ENCODE measurements around the gene CAMTA1.

CAMTA1 gene

DNA sequence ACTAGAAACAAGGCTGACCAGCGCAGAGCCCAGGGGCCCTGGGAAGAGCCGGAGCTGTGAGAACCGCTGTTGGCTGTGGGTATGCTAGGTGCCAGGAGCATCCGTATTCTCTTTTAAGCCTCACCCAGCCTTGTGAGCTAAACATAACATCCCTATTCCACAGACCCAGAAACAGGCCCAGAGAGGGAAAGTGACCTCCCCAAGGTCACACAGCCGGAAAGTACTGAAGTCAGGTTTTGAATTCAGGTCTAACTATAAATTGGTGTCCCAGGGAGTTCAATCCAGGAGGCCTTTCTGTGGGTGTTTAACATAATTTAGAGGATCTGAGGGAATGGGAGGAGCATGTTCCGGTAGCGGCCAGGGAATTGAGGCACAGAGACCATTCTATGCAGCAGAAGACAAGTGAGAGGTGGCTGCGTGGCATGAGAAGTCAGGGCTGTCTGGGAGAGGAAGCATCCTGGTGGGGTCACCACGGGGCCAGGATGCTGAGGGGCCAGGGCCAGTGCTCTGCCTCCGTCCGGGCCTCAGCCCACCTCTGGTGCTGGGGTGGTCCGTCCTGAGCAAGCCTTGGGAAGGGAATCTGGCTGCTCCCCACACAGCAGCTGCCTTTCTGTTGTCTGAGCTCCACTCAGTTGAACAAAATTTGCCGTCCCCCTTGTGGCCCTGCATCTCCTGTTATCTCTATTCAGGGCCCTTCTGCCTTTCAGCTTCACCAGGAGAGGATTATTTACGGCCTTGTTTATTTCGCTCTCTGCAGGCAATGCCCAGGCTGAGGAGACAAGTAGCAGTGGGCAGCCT is 647.0 kb downstream of the CAMTA1 start:
- Histone ChIP-seq H3K4me3 (ENCODE audit: low read depth in 1 of 5, low read length in 5 of 5) (no peak overlapping the region), H3K27me3 (ENCODE audit: control insufficient read depth in 5 of 5, insufficient read depth in 4 of 5, low read length in 5 of 5) (peaks cover 0 to 16% (median 5%) of the 10 kb centered on the region in 5 donors), H3K4me1 (ENCODE audit: control insufficient read depth in 5 of 5, insufficient read depth in 5 of 5, low read length in 5 of 5) (peaks cover 0 to 5% (median 0%) of the 10 kb centered on the region in 5 donors)

DNA sequence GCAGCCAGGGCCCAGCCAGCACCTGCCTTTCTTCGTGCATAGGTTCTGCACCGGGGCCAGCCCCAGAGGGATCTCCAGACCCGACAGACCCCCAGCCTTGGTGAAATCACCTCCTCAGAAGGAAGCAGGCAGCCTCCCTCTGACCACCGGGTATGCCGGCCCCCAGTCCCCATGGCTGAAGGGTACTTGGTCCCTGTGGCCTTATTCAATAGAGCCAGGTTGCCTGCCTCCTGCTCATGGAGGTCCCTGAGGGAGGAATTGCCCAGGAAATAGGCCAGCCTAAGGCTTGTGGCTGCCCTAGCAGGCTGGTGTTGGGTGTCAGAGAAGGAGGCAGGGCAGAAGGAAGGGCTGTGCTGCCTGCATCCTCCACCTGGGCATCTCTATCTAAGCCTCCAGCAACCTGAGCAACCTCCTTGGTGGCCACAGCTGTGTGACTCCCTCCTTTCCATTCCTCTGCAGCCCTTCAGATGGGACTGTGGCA is 647.7 kb downstream of the CAMTA1 start:
- Histone ChIP-seq H3K36me3 (ENCODE audit: control insufficient read depth in 5 of 5, insufficient read depth in 5 of 5, low read length in 5 of 5) (no peaks in the 10 kb centered on the region), H3K27me3 (ENCODE audit: control insufficient read depth in 5 of 5, insufficient read depth in 4 of 5, low read length in 5 of 5) (peaks cover 0 to 16% (median 5%) of the 10 kb centered on the region in 5 donors), H3K9me3 (ENCODE audit: control insufficient read depth in 5 of 5, low read length in 5 of 5) (peaks cover 0 to 7% (median 0%) of the 10 kb centered on the region in 5 donors)

More for the DNA sequence above, 647.0 kb downstream of the CAMTA1 start:
- Histone ChIP-seq H3K9ac (ENCODE audit: low read length in 5 of 5) (no peak overlapping the region), H3K9me3 (ENCODE audit: control insufficient read depth in 5 of 5, low read length in 5 of 5) (peaks cover 0 to 7% (median 0%) of the 10 kb centered on the region in 5 donors), H3K27ac (ENCODE audit: low read depth, low read length) (no peak overlapping the region), H3K36me3 (ENCODE audit: control insufficient read depth in 5 of 5, insufficient read depth in 5 of 5, low read length in 5 of 5) (no peaks in the 10 kb centered on the region)

DNA sequence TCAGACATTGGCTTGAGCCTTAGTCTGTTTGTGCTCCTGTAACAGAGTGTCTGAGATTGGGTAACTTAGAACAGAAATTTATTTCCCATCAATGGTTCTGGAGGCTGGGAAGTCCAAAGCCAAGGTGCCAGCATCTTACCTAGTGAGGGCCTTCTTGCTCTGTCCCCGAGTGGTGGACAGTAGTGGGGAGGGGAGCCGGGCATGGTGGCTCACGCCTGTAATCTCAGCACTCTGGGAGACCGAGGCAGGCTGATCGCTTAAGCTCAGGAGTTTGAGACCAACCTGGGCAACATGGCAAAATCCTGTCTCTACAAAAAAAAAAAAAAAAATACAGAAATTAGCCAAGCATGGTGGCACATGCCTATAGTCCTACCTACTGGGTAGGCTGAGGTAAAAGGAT is 649.3 kb downstream of the CAMTA1 start:
- Histone ChIP-seq H3K9me3 (ENCODE audit: control insufficient read depth in 5 of 5, low read length in 5 of 5) (peaks cover 0 to 7% (median 0%) of the 10 kb centered on the region in 5 donors), H3K27ac (ENCODE audit: low read depth, low read length) (no peak overlapping the region), H3K4me3 (ENCODE audit: low read depth in 1 of 5, low read length in 5 of 5) (no peak overlapping the region), H3K9ac (ENCODE audit: low read length in 5 of 5) (no peak overlapping the region), H3K27me3 (ENCODE audit: control insufficient read depth in 5 of 5, insufficient read depth in 4 of 5, low read length in 5 of 5) (peaks cover 0 to 11% (median 2%) of the 10 kb centered on the region in 5 donors), H3K36me3 (ENCODE audit: control insufficient read depth in 5 of 5, insufficient read depth in 5 of 5, low read length in 5 of 5) (no peaks in the 10 kb centered on the region), H3K4me1 (ENCODE audit: control insufficient read depth in 5 of 5, insufficient read depth in 5 of 5, low read length in 5 of 5) (no peaks in the 10 kb centered on the region)

More for the DNA sequence above, 647.7 kb downstream of the CAMTA1 start:
- Histone ChIP-seq H3K27ac (ENCODE audit: low read depth, low read length) (no peak overlapping the region), H3K9ac (ENCODE audit: low read length in 5 of 5) (no peak overlapping the region), H3K4me1 (ENCODE audit: control insufficient read depth in 5 of 5, insufficient read depth in 5 of 5, low read length in 5 of 5) (peaks cover 0 to 1% (median 0%) of the 10 kb centered on the region in 5 donors), H3K4me3 (ENCODE audit: low read depth in 1 of 5, low read length in 5 of 5) (no peak overlapping the region)

DNA sequence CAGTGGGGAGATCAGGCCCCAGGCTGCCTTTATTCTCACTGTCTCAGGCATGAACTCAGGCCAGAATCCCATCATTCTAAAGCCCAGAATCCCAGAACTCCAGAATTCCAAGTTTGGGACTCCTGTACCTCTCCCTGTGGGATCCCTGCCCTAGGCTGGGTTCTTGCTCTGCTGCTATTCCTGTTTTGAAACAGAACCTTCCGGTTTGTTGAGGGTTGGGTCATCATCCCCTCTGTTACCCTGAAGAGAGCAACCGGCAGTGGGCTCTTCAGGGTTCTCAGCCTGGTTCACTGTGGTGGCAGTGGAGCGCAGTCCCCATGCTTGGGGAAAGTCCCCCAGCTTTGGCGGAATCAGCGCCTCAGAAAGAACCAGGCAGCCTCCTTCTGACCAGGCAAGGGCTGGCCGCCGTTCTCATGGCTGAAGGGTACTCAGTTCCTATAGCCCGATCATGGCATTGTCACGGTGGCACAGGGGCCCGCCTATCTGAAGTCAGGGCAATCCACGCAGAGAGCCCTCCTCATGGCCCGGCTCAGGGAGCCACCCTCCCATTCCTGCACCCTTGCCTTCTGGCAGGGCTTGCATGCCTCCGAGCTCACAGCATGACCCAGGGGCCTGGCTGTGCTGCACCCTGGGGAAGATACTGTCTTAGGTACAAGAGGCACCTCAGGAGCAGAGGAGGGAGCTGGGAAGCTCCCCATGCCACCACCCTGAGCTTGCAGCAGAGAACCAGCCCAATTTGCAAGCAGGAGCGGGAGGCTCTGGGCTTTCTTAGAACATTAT is 650.2 kb downstream of the CAMTA1 start:
- Histone ChIP-seq H3K36me3 (ENCODE audit: control insufficient read depth in 5 of 5, insufficient read depth in 5 of 5, low read length in 5 of 5) (no peaks in the 10 kb centered on the region), H3K9me3 (ENCODE audit: control insufficient read depth in 5 of 5, low read length in 5 of 5) (peaks cover 0 to 3% (median 0%) of the 10 kb centered on the region in 5 donors), H3K27me3 (ENCODE audit: control insufficient read depth in 5 of 5, insufficient read depth in 4 of 5, low read length in 5 of 5) (peaks cover 0 to 11% (median 2%) of the 10 kb centered on the region in 5 donors), H3K9ac (ENCODE audit: low read length in 5 of 5) (no peak overlapping the region), H3K27ac (ENCODE audit: low read depth, low read length) (no peak overlapping the region), H3K4me3 (ENCODE audit: low read depth in 1 of 5, low read length in 5 of 5) (no peak overlapping the region), H3K4me1 (ENCODE audit: control insufficient read depth in 5 of 5, insufficient read depth in 5 of 5, low read length in 5 of 5) (no peaks in the 10 kb centered on the region)

DNA sequence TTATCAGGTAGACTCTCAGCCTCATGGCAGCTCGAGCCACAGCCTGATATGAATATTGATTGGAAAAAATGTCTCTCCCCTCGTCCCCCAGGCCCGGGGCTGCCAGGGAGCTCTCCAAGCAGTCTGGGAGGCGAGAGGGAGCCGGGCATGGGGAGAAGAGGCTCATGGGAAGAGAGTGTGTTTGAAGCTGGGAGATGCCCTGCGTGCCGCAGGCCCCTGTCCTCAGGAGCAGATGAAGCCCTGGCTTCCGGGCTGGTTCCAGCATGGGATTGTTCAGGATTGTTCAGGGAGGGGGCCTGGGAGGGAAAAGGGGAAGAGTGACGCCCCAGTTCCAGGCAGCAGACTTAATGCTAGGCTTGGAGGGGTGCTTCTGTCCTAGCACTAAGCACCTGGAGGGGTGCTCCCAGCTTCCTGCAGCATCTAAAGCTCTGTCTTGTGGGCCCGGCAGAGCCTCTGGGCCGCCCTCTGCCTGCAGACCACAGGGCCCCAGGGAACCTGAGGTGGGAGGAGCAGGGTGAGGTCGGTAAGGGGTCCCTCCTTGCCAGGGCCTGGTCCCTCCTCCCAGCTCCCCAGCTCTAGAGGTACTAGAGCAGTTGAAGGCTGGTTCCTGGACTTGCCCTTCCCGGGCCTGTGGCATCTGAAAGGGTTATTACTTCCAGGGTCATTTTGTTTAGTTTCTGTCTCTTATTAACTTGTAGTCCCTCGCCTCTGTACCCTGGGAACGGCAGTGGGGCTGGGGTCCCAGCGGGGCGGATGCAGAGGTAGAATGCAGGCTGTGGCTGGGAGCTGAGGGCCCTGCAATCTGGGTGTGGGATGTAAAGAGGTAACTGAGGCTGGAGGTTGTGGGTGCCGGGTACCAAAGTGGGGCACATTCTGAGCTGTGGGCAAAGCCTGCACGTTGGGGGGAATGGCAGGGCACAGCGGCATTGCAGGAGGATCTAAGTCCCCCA is 651.1 kb downstream of the CAMTA1 start:
- peaks cover 0 to 10% (median 2%) of the 10 kb centered on the region in 5 donors for H3K27me3 ChIP-seq (ENCODE audit: control insufficient read depth in 5 of 5, insufficient read depth in 4 of 5, low read length in 5 of 5)
- H3K9ac ChIP-seq (ENCODE audit: low read length in 5 of 5), result no peak overlapping the region
- H3K4me1 ChIP-seq (ENCODE audit: control insufficient read depth in 5 of 5, insufficient read depth in 5 of 5, low read length in 5 of 5), result peaks cover 0 to 6% (median 0%) of the 10 kb centered on the region in 5 donors
- peaks cover 0 to 3% (median 0%) of the 10 kb centered on the region in 5 donors for H3K9me3 ChIP-seq (ENCODE audit: control insufficient read depth in 5 of 5, low read length in 5 of 5)
- no peak overlapping the region for H3K27ac ChIP-seq (ENCODE audit: low read depth, low read length)
- no peaks in the 10 kb centered on the region for H3K36me3 ChIP-seq (ENCODE audit: control insufficient read depth in 5 of 5, insufficient read depth in 5 of 5, low read length in 5 of 5)
- H3K4me3 ChIP-seq (ENCODE audit: low read depth in 1 of 5, low read length in 5 of 5), result no peak overlapping the region

DNA sequence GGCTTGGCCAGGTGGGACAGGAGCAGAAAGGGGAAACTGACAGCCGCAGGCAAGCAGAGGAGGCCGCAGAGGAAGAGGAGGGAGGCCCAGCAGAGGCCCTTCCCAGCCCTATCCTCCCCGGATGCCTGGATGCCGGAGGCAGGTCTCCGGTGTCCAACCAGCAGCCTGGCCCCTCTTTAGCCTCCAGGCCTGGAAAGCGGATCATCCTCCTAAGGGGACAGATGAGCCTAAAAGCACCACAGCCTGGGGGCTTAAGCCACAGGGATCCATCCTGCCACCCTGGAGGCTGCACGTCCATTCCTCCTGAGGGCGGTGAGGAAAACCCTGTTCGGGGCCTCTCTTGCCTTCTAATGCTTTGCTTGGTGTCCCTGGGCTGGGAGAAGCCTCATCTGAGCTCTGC is 651.8 kb downstream of the CAMTA1 start:
- Histone ChIP-seq H3K9me3 (ENCODE audit: control insufficient read depth in 5 of 5, low read length in 5 of 5) (peaks cover 0 to 3% (median 0%) of the 10 kb centered on the region in 5 donors), H3K9ac (ENCODE audit: low read length in 5 of 5) (no peak overlapping the region), H3K4me1 (ENCODE audit: control insufficient read depth in 5 of 5, insufficient read depth in 5 of 5, low read length in 5 of 5) (peaks cover 0 to 11% (median 0%) of the 10 kb centered on the region in 5 donors), H3K27ac (ENCODE audit: low read depth, low read length) (no peak overlapping the region), H3K36me3 (ENCODE audit: control insufficient read depth in 5 of 5, insufficient read depth in 5 of 5, low read length in 5 of 5) (no peaks in the 10 kb centered on the region), H3K27me3 (ENCODE audit: control insufficient read depth in 5 of 5, insufficient read depth in 4 of 5, low read length in 5 of 5) (peaks cover 0 to 6% (median 2%) of the 10 kb centered on the region in 5 donors), H3K4me3 (ENCODE audit: low read depth in 1 of 5, low read length in 5 of 5) (no peak overlapping the region)

DNA sequence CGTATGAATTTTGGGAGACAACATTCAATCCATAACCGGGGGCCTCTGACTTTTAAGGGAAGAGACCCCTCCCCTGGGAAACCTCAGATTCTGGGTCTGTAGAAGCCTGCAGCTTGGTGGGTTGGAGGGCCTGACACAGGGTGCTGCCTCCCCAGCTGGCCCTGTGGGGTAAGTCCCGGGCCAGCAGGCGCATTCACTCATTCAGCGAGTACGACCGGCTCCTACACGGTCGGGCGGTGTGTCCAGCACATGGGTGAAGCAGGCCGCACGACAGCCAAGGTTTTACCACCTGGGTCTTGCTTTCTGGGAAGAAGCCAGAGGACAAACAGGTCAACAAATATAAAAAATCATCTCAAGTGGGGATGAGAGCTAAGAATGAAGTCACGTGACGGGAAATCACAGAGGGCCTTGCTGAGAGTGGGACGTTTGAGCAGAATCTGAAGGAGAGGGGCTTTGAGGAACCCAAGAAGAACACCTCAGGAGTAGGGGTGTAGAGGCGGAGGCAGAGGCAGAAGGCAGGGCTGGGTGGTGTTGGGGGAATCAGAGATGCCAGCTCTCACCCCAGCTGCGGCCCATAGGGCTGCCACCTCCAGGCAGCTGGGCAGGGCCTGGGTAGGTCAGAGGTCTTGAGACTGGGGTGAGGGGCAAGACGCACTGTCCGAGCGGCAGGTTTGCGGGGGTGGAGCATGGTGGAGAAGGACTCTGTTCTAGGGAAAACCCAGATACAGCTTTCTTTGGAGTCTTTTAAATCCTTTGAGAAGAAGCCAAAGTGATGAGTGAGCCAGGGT is 652.5 kb downstream of the CAMTA1 start:
- no peaks in the 10 kb centered on the region for H3K36me3 ChIP-seq (ENCODE audit: control insufficient read depth in 5 of 5, insufficient read depth in 5 of 5, low read length in 5 of 5)
- H3K4me1 ChIP-seq (ENCODE audit: control insufficient read depth in 5 of 5, insufficient read depth in 5 of 5, low read length in 5 of 5), result peaks cover 0 to 11% (median 0%) of the 10 kb centered on the region in 5 donors
- peaks cover 0 to 3% (median 0%) of the 10 kb centered on the region in 5 donors for H3K9me3 ChIP-seq (ENCODE audit: control insufficient read depth in 5 of 5, low read length in 5 of 5)
- H3K4me3 ChIP-seq (ENCODE audit: low read depth in 1 of 5, low read length in 5 of 5), result no peak overlapping the region
- H3K9ac ChIP-seq (ENCODE audit: low read length in 5 of 5), result no peak overlapping the region
- H3K27me3 ChIP-seq (ENCODE audit: control insufficient read depth in 5 of 5, insufficient read depth in 4 of 5, low read length in 5 of 5), result peaks cover 0 to 4% (median 2%) of the 10 kb centered on the region in 5 donors
- no peak overlapping the region for H3K27ac ChIP-seq (ENCODE audit: low read depth, low read length)

DNA sequence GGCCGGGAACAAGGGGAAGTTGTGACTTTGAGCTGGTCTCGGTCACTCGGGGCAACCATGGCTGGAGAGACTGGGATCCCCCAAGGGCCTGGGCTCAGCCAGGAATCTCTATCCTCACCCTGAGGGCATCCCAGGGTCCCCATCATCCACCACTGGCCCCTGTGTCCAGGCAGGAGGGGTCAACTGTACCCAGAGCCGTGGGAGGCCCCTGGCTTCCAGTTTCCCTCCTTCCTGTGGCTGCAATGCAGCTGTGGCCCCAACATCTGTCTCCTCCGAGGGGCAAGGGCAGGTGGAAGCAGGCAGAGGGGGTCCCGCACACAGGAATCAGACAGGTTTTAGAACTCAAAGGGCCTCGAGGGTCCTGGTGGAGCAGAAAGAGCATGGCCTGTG is 653.1 kb downstream of the CAMTA1 start:
- Histone ChIP-seq H3K4me1 (ENCODE audit: control insufficient read depth in 5 of 5, insufficient read depth in 5 of 5, low read length in 5 of 5) (peaks cover 0 to 11% (median 0%) of the 10 kb centered on the region in 5 donors), H3K9ac (ENCODE audit: low read length in 5 of 5) (no peak overlapping the region), H3K27ac (ENCODE audit: low read depth, low read length) (no peak overlapping the region), H3K36me3 (ENCODE audit: control insufficient read depth in 5 of 5, insufficient read depth in 5 of 5, low read length in 5 of 5) (no peaks in the 10 kb centered on the region), H3K27me3 (ENCODE audit: control insufficient read depth in 5 of 5, insufficient read depth in 4 of 5, low read length in 5 of 5) (peaks cover 0 to 2% (median 0%) of the 10 kb centered on the region in 5 donors), H3K4me3 (ENCODE audit: low read depth in 1 of 5, low read length in 5 of 5) (no peak overlapping the region), H3K9me3 (ENCODE audit: control insufficient read depth in 5 of 5, low read length in 5 of 5) (peaks cover 0 to 3% (median 0%) of the 10 kb centered on the region in 5 donors)

Data from subcutaneous abdominal adipose tissue (tissue), 5 donors.